Glomerular visceral epithelial cell (primary cell): ENCODE data around the gene LLPH.
"Not testable (repeated sequence)": the region's sequence is repeated elsewhere in the genome, so short reads cannot be mapped to it uniquely, and the experiment has no call there.

Experiments
- DNase-seq: peaks from one replicate; pipeline ENCODE4 v3.0.0-alpha.2; 2016; ENCODE audit errors: extremely low spot score

Gene LLPH

GRCh38 chr12:66130267-66131066 lies at the start of gene LLPH:
Gene LLPH, minus strand, starts transcription at chr12:66130750. Its CDS starts 1,644 bp downstream, at chr12:66129106.
- peak; percentile 89 for DNase-seq

GRCh38 chr12:66176105-66176900 lies 45.8 kb upstream of the LLPH start:
- DNase-seq: no peak

- DNase-seq: not testable (repeated sequence)
These were observed 44.1 kb upstream of the LLPH start for GRCh38 chr12:66174391-66175325.

- DNase-seq: no peak
These were observed 40.1 kb upstream of the LLPH start for GRCh38 chr12:66170606-66171005.

GRCh38 chr12:66169221-66170170 lies 38.9 kb upstream of the LLPH start, which contains the start of gene TMBIM4:
Gene TMBIM4, minus strand, starts transcription at chr12:66169996. Its CDS starts 45 bp downstream, at chr12:66169951.
- peak; percentile 88 for DNase-seq

GRCh38 chr12:66168410-66168809 lies 37.9 kb upstream of the LLPH start:
- no peak for DNase-seq

- DNase-seq: no peak
These were observed 36.0 kb upstream of the LLPH start for GRCh38 chr12:66166561-66166960.

- DNase-seq: no peak
These were observed 34.6 kb upstream of the LLPH start for GRCh38 chr12:66165141-66165540.

GRCh38 chr12:66164349-66164821 lies 33.8 kb upstream of the LLPH start:
- no peak for DNase-seq

- no peak for DNase-seq
These were observed 32.7 kb upstream of the LLPH start for GRCh38 chr12:66163289-66163688.

GRCh38 chr12:66162701-66163100 lies 32.2 kb upstream of the LLPH start:
- no peak for DNase-seq

GRCh38 chr12:66160704-66161103 lies 30.2 kb upstream of the LLPH start:
- no peak for DNase-seq

- DNase-seq: no peak
These were observed 28.6 kb upstream of the LLPH start for GRCh38 chr12:66159123-66159522.

- no peak for DNase-seq
These were observed 26.1 kb upstream of the LLPH start for GRCh38 chr12:66156654-66157053.

- DNase-seq: no peak
These were observed 24.2 kb upstream of the LLPH start for GRCh38 chr12:66154776-66155175.

GRCh38 chr12:66152732-66153131 lies 22.2 kb upstream of the LLPH start:
- no peak for DNase-seq

- no peak for DNase-seq
These were observed 19.3 kb upstream of the LLPH start for GRCh38 chr12:66149702-66150398.

- DNase-seq: peak; percentile 53
These were observed 14.5 kb upstream of the LLPH start for GRCh38 chr12:66144791-66145754.

- no peak for DNase-seq
These were observed 13.3 kb upstream of the LLPH start for GRCh38 chr12:66143868-66144267.
